K562 (cell line): ENCODE results near the gene SCNN1B. TPM values are rescaled to one million over a fixed set of nuclear protein-coding genes. Genes with fewer than 3 reads are reported as not detected.

Experiments used
- ATAC-seq: fragments of 200-7000 bp; cut with Tn5 transposase; 3 replicates; pipeline ENCODE4 v1.9.1; 2020; ENCODE audit warnings: moderate library complexity
- BruUV-seq: library from RNA; stranded (reverse); fragments of 400-500 nt; replicated peaks from 2 replicates; lab custom pipeline; 2021; lab: Mats Ljungman, UMichigan
- CTCF ChIA-PET: fragments of 300-600 bp; formaldehyde crosslinking; extraction: SDS; loops from one replicate; lab custom pipeline; 2021; ENCODE audit warnings: low intra/inter-chr PET ratio; lab: Yijun Ruan, JAX
- POLR2A ChIA-PET: fragments of 300-600, 350-650 bp; sonication (Branson Sonifier 250); formaldehyde crosslinking; extraction: SDS; loops from one replicate; lab custom pipeline; 2021; ENCODE audit warnings: antibody characterized with exemption, inconsistent platforms; lab: Yijun Ruan, JAX
- DNase-seq, 4 experiments: peaks; one replicate each; pipeline versions ENCODE4 v3.0.0 to v3.0.0-alpha.2; 2011 to 2018; ENCODE audit warnings: low spot score in 3 of 4, mixed read lengths in 3 of 4; ENCODE audit errors: extremely low read depth in 1 of 4
- FAIRE-seq: peaks from 2 replicates; lab custom pipeline; 2011; peaks lifted over from hg19 to GRCh38; lab: Jason Lieb, UNC
- H2AFZ ChIP-seq: 2 replicates; pipeline ENCODE4 v1.6.0; 2011; ENCODE audit warnings: low read depth, low read length, control low read depth, inconsistent platforms
- H3K27ac ChIP-seq: fragments of 200-600 bp; 3 replicates; pipeline ENCODE4 v1.8.0; 2011; ENCODE audit warnings: low read depth, mild to moderate bottlenecking, control low read depth, inconsistent platforms, low read length, moderate library complexity, mixed read lengths; ENCODE audit errors: extremely low read depth
- H3K27me3 ChIP-seq, 2 experiments: fragments of 300-600 bp in 1 of 2; 2 replicates in 1 of 2; 3 replicates in 1 of 2; pipeline versions ENCODE4 v1.6.0 to v1.8.0; 2011; ENCODE audit warnings: inconsistent platforms in 2 of 2, low read length in 2 of 2, mild to moderate bottlenecking in 1 of 2, mixed read lengths in 1 of 2, moderate library complexity in 1 of 2; ENCODE audit not compliant: control insufficient read depth in 2 of 2, insufficient read depth in 2 of 2
- H3K36me3 ChIP-seq: fragments of 300-600 bp; 3 replicates; pipeline ENCODE4 v1.8.0; 2011; ENCODE audit warnings: mild to moderate bottlenecking, low read length, inconsistent platforms; ENCODE audit not compliant: control insufficient read depth, insufficient read depth
- H3K4me1 ChIP-seq, 2 experiments: fragments of 200-600 bp in 1 of 2; replicated peaks in 1 of 2; 2 replicates in 1 of 2; 3 replicates in 1 of 2; pipeline versions ENCODE4 v1.5.1 to v1.8.0; 2011; ENCODE audit warnings: inconsistent platforms in 2 of 2, low read length in 2 of 2, mild to moderate bottlenecking in 1 of 2, mixed read lengths in 1 of 2, moderate library complexity in 1 of 2; ENCODE audit not compliant: control insufficient read depth in 2 of 2, insufficient read depth in 2 of 2
- H3K4me2 ChIP-seq: 2 replicates; pipeline ENCODE4 v1.6.1; 2011; ENCODE audit warnings: low read length, control low read depth, inconsistent platforms, mixed read lengths; ENCODE audit not compliant: insufficient read depth
- H3K4me3 ChIP-seq: fragments of 200-600 bp; sonication (generic), shearing (Covaris generic); 2 replicates; pipeline ENCODE4 v1.5.1; 2016; ENCODE audit warnings: control low read depth, inconsistent platforms
- H3K79me2 ChIP-seq: fragments of 200-600 bp; 3 replicates; pipeline ENCODE4 v1.8.0; 2011; ENCODE audit warnings: low read length, inconsistent platforms; ENCODE audit not compliant: control insufficient read depth, insufficient read depth
- H3K9ac ChIP-seq, 2 experiments: 2 replicates each; pipeline versions ENCODE4 v1.6.0 to v1.6.1; 2011; ENCODE audit warnings: low read depth in 2 of 2, low read length in 2 of 2, control low read depth in 1 of 2, inconsistent platforms in 1 of 2, mild to moderate bottlenecking in 1 of 2, mixed read lengths in 1 of 2; ENCODE audit not compliant: insufficient read depth in 1 of 2
- H3K9me1 ChIP-seq: one replicate; pipeline ENCODE4 v1.6.0; 2011; ENCODE audit warnings: inconsistent platforms, mild to moderate bottlenecking, low read length, moderate library complexity; ENCODE audit not compliant: control insufficient read depth, insufficient read depth
- H3K9me3 ChIP-seq: replicated peaks from 2 replicates; pipeline ENCODE4 v1.5.1; 2011; ENCODE audit warnings: low read depth, low read length, inconsistent platforms; ENCODE audit not compliant: control insufficient read depth, insufficient read depth
- H4K20me1 ChIP-seq: replicated peaks from 2 replicates; pipeline ENCODE4 v1.6.1; 2011; ENCODE audit warnings: low read length, inconsistent platforms, mixed read lengths; ENCODE audit not compliant: control insufficient read depth, insufficient read depth
- CREB1 ChIP-seq, 2 experiments: sonication (generic) in 1 of 2; formaldehyde crosslinking in 1 of 2; IDR thresholded peaks; 2 replicates each; pipeline versions ENCODE4 v1.6.1 to v1.8.0; 2012 to 2022; ENCODE audit warnings: inconsistent platforms in 1 of 2, mild to moderate bottlenecking in 1 of 2, missing genetic modification reagents in 1 of 2, moderate library complexity in 1 of 2
- LCOR ChIP-seq: sonication (generic); formaldehyde crosslinking; IDR thresholded peaks from 2 replicates; pipeline ENCODE4 v1.8.0; 2022; ENCODE audit warnings: mild to moderate bottlenecking, missing genetic modification reagents
- MCM5 ChIP-seq: fragments of 450-650 bp; IDR thresholded peaks from 2 replicates; pipeline ENCODE4 v1.6.1; 2016; ENCODE audit warnings: low read depth
- MED1 ChIP-seq: sonication (generic); formaldehyde crosslinking; IDR thresholded peaks from 2 replicates; pipeline ENCODE4 v1.8.1; 2023; ENCODE audit warnings: missing genetic modification reagents, borderline replicate concordance
- MXI1 ChIP-seq: IDR thresholded peaks from 2 replicates; pipeline ENCODE4 v1.6.1; 2011; ENCODE audit warnings: low read depth, mild to moderate bottlenecking, improper control_type of control experiment, low read length
- NFXL1 ChIP-seq: fragments of 450-650 bp; formaldehyde crosslinking; IDR thresholded peaks from 2 replicates; pipeline ENCODE4 v1.4.0; 2021; ENCODE audit warnings: mild to moderate bottlenecking
- NR3C1 ChIP-seq: sonication (generic); formaldehyde crosslinking; IDR thresholded peaks from 2 replicates; pipeline ENCODE4 v1.8.1; 2022; ENCODE audit warnings: missing genetic modification reagents
- POLR2G ChIP-seq: fragments of 200-400 bp; formaldehyde crosslinking; IDR thresholded peaks from 2 replicates; pipeline ENCODE4 v1.6.1; 2017; ENCODE audit warnings: low read depth, mild to moderate bottlenecking, antibody characterized with exemption, low read length, moderate library complexity
- POLR3G ChIP-seq: IDR thresholded peaks from 2 replicates; pipeline ENCODE4 v1.6.1; 2011; ENCODE audit not compliant: insufficient read length, insufficient replicate concordance; ENCODE audit errors: extremely low read depth
- RERE ChIP-seq: sonication (generic); formaldehyde crosslinking; IDR thresholded peaks from 2 replicates; pipeline ENCODE4 v1.8.0; 2023; ENCODE audit warnings: missing genetic modification reagents, mild to moderate bottlenecking, borderline replicate concordance
- RNF219 ChIP-seq: fragments of 250-450 bp; sonication (Bioruptor Pico); IDR thresholded peaks from 2 replicates; pipeline ENCODE4 v1.5.0; 2022; ENCODE audit warnings: mild to moderate bottlenecking
- RUNX1 ChIP-seq: sonication (generic); IDR thresholded peaks from 2 replicates; pipeline ENCODE4 v1.6.1; 2016; ENCODE audit warnings: antibody characterized with exemption, low read depth
- SAFB2 ChIP-seq: fragments of 200-400 bp; formaldehyde crosslinking; IDR thresholded peaks from 2 replicates; pipeline ENCODE4 v1.6.1; 2018; ENCODE audit warnings: borderline replicate concordance, low read length, low read depth, moderate library complexity; ENCODE audit not compliant: severe bottlenecking
- SLC30A9 ChIP-seq: fragments of 250-450 bp; sonication (Bioruptor Pico); IDR thresholded peaks from 2 replicates; pipeline ENCODE4 v1.8.0; 2022; ENCODE audit warnings: mild to moderate bottlenecking, moderate library complexity
- SREBF2 ChIP-seq: sonication (generic); formaldehyde crosslinking; IDR thresholded peaks from 2 replicates; pipeline ENCODE4 v1.4.0; 2020; ENCODE audit warnings: mild to moderate bottlenecking, missing genetic modification reagents
- ZBTB17 ChIP-seq: fragments of 450-650 bp; formaldehyde crosslinking; IDR thresholded peaks from 2 replicates; pipeline ENCODE4 v1.4.0; 2020; ENCODE audit warnings: mild to moderate bottlenecking
- WGBS: fragments of 100-300 bp; shearing (Covaris generic); methylation state at CpG from one replicate; pipeline ENCODE4 v1.1.6; 2016; ENCODE audit warnings: low coverage, mixed read lengths; ENCODE audit not compliant: insufficient coverage; ENCODE audit errors: missing lambda C conversion rate; 5-methylcytosine and 5-hydroxymethylcytosine counted together
- in situ Hi-C: fragments of 300-500 bp; cut with MboI; formaldehyde crosslinking; loops from 4 replicates; pipeline ENCODE4 v1.15.0; 2018; ENCODE audit warnings: inconsistent platforms, mixed read lengths
- intact Hi-C: fragments of 100-400 bp; cut with micrococcal nuclease; formaldehyde crosslinking; loops from 2 replicates; pipeline ENCODE4 v1.14.2; 2022
- polyA plus RNA-seq, 8 experiments: library from polyadenylated mRNA; depleted of rRNA in 4 of 8; stranded (reverse) in 5 of 8; unstranded in 3 of 8; fragments of >200 nt; fragmentation: Nextera tagmentation in 2 of 8; fragmentation: Illumina TruSeq in 1 of 8; extraction: Ambion mirVana in 2 of 8; extraction: Trizol in 1 of 8; gene quantifications; 2 replicates each; pipeline versions ENCODE4 v1.2.1 to v1.2.3, GENCODE V29; 2011 to 2014; ENCODE audit warnings: inconsistent platforms in 1 of 8, missing spikeins in 1 of 8
- total RNA-seq, 7 experiments: library from RNA; depleted of rRNA in 6 of 7; stranded (reverse); fragments of >200 nt in 6 of 7; fragmentation: Illumina TruSeq in 2 of 7; extraction: Trizol in 2 of 7; gene quantifications; 2 replicates each; pipeline versions ENCODE4 v1.2.1 to v1.2.3, GENCODE V29; 2011 to 2021; ENCODE audit warnings: low replicate concordance in 1 of 7

SCNN1B gene
- total and polyA plus RNA-seq, 9 of the 15 experiments (the other 6 are each of a cell fraction or from before 2014, with no cell fraction given) = not detected

GRCh38 chr16:23379707-23380106 lies 77.6 kb downstream of the SCNN1B start:
- H4K20me1 ChIP-seq = peaks cover 10% of the 10 kb centered on the region
- no peak for ATAC-seq
- no peaks in the 10 kb centered on the region for H3K9me1 ChIP-seq
- H3K27ac ChIP-seq = no peak overlapping the region
- ChIA-PET POLR2A (interaction anchor here (1.0 kb wide), 1 partner anchor 12 kb away, joined by 3 read pairs; no protein-coding TSS in a partner anchor), CTCF (no interaction called here)
- intact Hi-C loops (no loop called here), in situ Hi-C loops (no loop called here)
- 0% methylated on average over 9 of the region's 10 CpGs for WGBS
- no peak overlapping the region for H3K4me2 ChIP-seq
- peaks cover 0 to 5% of the 10 kb centered on the region in 2 experiments; a peak in 2 of 5 replicates for H3K4me1 ChIP-seq
- no peak overlapping the region for H2AFZ ChIP-seq
- H3K4me3 ChIP-seq = no peak overlapping the region
- BruUV-seq = no TSS peak
- H3K79me2 ChIP-seq = no peaks in the 10 kb centered on the region
- TF ChIP-seq NR3C1 (CRISPR knock-in tag) = no peak
- TF ChIP-seq CREB1 (IDR thresholded peaks at IDR 0.05) = no peak
- no peak for TF ChIP-seq CREB1 (CRISPR knock-in tag; IDR thresholded peaks at IDR 0.05)
- no peak for TF ChIP-seq MED1
- TF ChIP-seq SLC30A9 = no peak
- no peak for TF ChIP-seq POLR3G
- no peak for TF ChIP-seq LCOR
- no peak for TF ChIP-seq MCM5
- TF ChIP-seq NFXL1 (CRISPR knock-in tag) = no peak
- no peak for TF ChIP-seq RUNX1
- no peak for TF ChIP-seq RNF219
- TF ChIP-seq RERE (CRISPR knock-in tag) = no peak
- no peak for TF ChIP-seq SREBF2 (CRISPR knock-in tag)
- no peak for TF ChIP-seq POLR2G
- TF ChIP-seq ZBTB17 = no peak
- no peak for TF ChIP-seq SAFB2
- TF ChIP-seq MXI1 = no peak
- H3K9me3 ChIP-seq = no peaks in the 10 kb centered on the region
- H3K27me3 ChIP-seq = peaks cover 4 to 54% of the 10 kb centered on the region in 2 experiments; a peak in 4 of 5 replicates
- no peak overlapping the region for H3K9ac ChIP-seq
- no peak for DNase-seq
- no peak for FAIRE-seq
- no peaks in the 10 kb centered on the region for H3K36me3 ChIP-seq
